ENCODE results near the gene PPM1N. TPM values are rescaled to one million over a fixed set of nuclear protein-coding genes. Genes with fewer than 3 reads are reported as not detected.

The PPM1N gene
- total and polyA plus RNA-seq, 2 of the 13 experiments (the other 11 are each of a cell fraction or from before 2014, with no cell fraction given) = 0.31 to 1.8 TPM

- TF ChIP-seq WIZ (CRISPR knock-in tag; IDR thresholded peaks at IDR 0.05) (no peak), ATF6 (CRISPR knock-in tag; conservative IDR thresholded peaks at IDR 0.05) (no peak), RBM39 (IDR thresholded peaks at IDR 0.05; ENCODE audit: low read depth, low read length, poor library complexity, severe bottlenecking) (peak; percentile 65), ZNF564 (CRISPR knock-in tag; IDR thresholded peaks at IDR 0.05) (peak; percentile 67; the same call in 1 of the 2 replicates), ZNF205 (CRISPR knock-in tag; IDR thresholded peaks at IDR 0.05) (no peak; the same call in 1 of the 2 replicates), ZNF766 (CRISPR knock-in tag; IDR thresholded peaks at IDR 0.05; ENCODE audit: borderline replicate concordance) (no peak), POLR2G (IDR thresholded peaks at IDR 0.05; ENCODE audit: low read depth, low read length) (peak; percentile 35), ZNF577 (CRISPR knock-in tag; IDR thresholded peaks at IDR 0.05; ENCODE audit: borderline replicate concordance, low read depth) (no peak), ZNF562 (CRISPR knock-in tag; IDR thresholded peaks at IDR 0.05; ENCODE audit: borderline replicate concordance) (no peak), ZNF276 (CRISPR knock-in tag; IDR thresholded peaks at IDR 0.05; ENCODE audit: low read depth) (no peak), TFDP1 (CRISPR knock-in tag; IDR thresholded peaks at IDR 0.05; ENCODE audit: borderline replicate concordance) (peak; percentile 60), SIX4 (CRISPR knock-in tag; IDR thresholded peaks at IDR 0.05) (no peak), ZNF672 (CRISPR knock-in tag; IDR thresholded peaks at IDR 0.05) (no peak), KIAA2018 (CRISPR knock-in tag; IDR thresholded peaks at IDR 0.05; ENCODE audit: borderline replicate concordance) (no peak)
Measured at GRCh38 chr19:45469132-45469944, 28.9 kb upstream of the PPM1N start (continued).
